Measurements from ENCODE around the gene RPP25. TPM values are rescaled to one million over a fixed set of nuclear protein-coding genes. Genes with fewer than 3 reads are reported as not detected.
A peak's percentile ranks its signal among the peaks of the same experiment; 100 is the strongest.

RPP25 gene
- polyA plus RNA-seq, 3 donors = 1.7 to 6.7 (median 6.5) TPM

- intact Hi-C loops (cut with micrococcal nuclease) = no loop called here
- H3K4me2 ChIP-seq (replicated peaks; ENCODE audit: extremely low read depth, low read length, poor library complexity, severe bottlenecking) = no peak overlapping the region
- H3K27me3 Mint-ChIP-seq (ENCODE audit: low read depth in 3 of 3) = peaks cover 28 to 38% (median 34%) of the 10 kb centered on the region in 3 donors
These were observed 40.6 kb upstream of the RPP25 start for GRCh38 chr15:74997141-74997540.

More at GRCh38 chr15:74997141-74997540, 40.6 kb upstream of the RPP25 start:
- Mint-ChIP-seq H3K4me3 (peak overlapping the region in 1 of 2 donors; percentile 89), H3K27ac (no peak overlapping the region), H3K36me3 (peaks cover 0 to 3% of the 10 kb centered on the region in 2 donors), H3K4me1 (peaks cover 18% of the 10 kb centered on the region), H3K9me3 (peaks cover 0 to 9% (median 3%) of the 10 kb centered on the region in 7 donors)
- H2AFZ ChIP-seq (ENCODE audit: insufficient read depth, low read depth, low read length, poor library complexity, severe bottlenecking) = no peak overlapping the region
- no peak overlapping the region for H3K27ac ChIP-seq (ENCODE audit: low read depth in 1 of 2, low read length in 2 of 2)
- peaks cover 10 to 11% of the 10 kb centered on the region in 2 donors for H3K4me1 ChIP-seq (ENCODE audit: control insufficient read depth in 1 of 2, insufficient read depth in 2 of 2, low read length in 2 of 2)
- no peaks in the 10 kb centered on the region for H3K9me3 ChIP-seq (replicated peaks in 1 of 2; ENCODE audit: control insufficient read depth in 1 of 2, insufficient read depth in 1 of 2, low read length in 2 of 2)
- no peak for TF ChIP-seq CTCF (IDR thresholded peaks at IDR 0.05)
- H3K4me3 ChIP-seq (replicated peaks in 1 of 3; ENCODE audit: low read depth in 2 of 3, low read length in 3 of 3) = no peak overlapping the region
- no peak for DNase-seq
- no peaks in the 10 kb centered on the region for H3K36me3 ChIP-seq (replicated peaks in 1 of 2; ENCODE audit: control insufficient read depth in 1 of 2, insufficient read depth in 2 of 2, low read length in 2 of 2)
- 96% methylated on average over 2 of the region's 4 CpGs for WGBS (ENCODE audit: insufficient coverage)
- H4K20me1 ChIP-seq (ENCODE audit: insufficient read depth, low read length) = no peaks in the 10 kb centered on the region
- H3K9ac ChIP-seq (ENCODE audit: insufficient read depth, low read length, poor library complexity, severe bottlenecking) = no peak overlapping the region
- peaks cover 13 to 27% of the 10 kb centered on the region in 2 donors for H3K27me3 ChIP-seq (ENCODE audit: control insufficient read depth in 2 of 2, insufficient read depth in 2 of 2, low read length in 2 of 2)
- no peaks in the 10 kb centered on the region for H3K79me2 ChIP-seq (ENCODE audit: insufficient read depth, low read length)

Measured in CD14-positive monocyte (primary cell).